GM21360 (cell line): ENCODE results near the gene ARHGAP42.

ENCODE experiments used
- ATAC-seq: cut with Tn5 transposase; IDR thresholded peaks from one replicate; pipeline ENCODE4 v1.9.1; 2021; ENCODE audit warnings: mild to moderate bottlenecking, moderate library complexity; ENCODE audit not compliant: unreplicated experiment

ARHGAP42 gene

GRCh38 chr11:100902454-100903141 is 215.5 kb downstream of the ARHGAP42 start:
- no peak for ATAC-seq

GRCh38 chr11:100903284-100903683 is 216.2 kb downstream of the ARHGAP42 start:
- ATAC-seq, result no peak

GRCh38 chr11:100905684-100906083 is 218.6 kb downstream of the ARHGAP42 start:
- ATAC-seq, result no peak

- peak; percentile 32 for ATAC-seq
These were observed 221.7 kb downstream of the ARHGAP42 start for GRCh38 chr11:100908746-100909145.

- peak; percentile 98 for ATAC-seq
These were observed 223.7 kb downstream of the ARHGAP42 start for GRCh38 chr11:100910808-100911207.

GRCh38 chr11:100914415-100915110 is 227.5 kb downstream of the ARHGAP42 start:
- ATAC-seq, result no peak

GRCh38 chr11:100918551-100919500 is 231.7 kb downstream of the ARHGAP42 start:
- ATAC-seq, result no peak

- ATAC-seq, result no peak
These were observed 233.5 kb downstream of the ARHGAP42 start for GRCh38 chr11:100920593-100920992.

GRCh38 chr11:100922121-100922520 is 235.0 kb downstream of the ARHGAP42 start:
- no peak for ATAC-seq

GRCh38 chr11:100923555-100923954 is 236.5 kb downstream of the ARHGAP42 start:
- ATAC-seq, result no peak

GRCh38 chr11:100925935-100926334 is 238.8 kb downstream of the ARHGAP42 start:
- peak; percentile 85 for ATAC-seq

GRCh38 chr11:100927579-100927978 is 240.5 kb downstream of the ARHGAP42 start:
- no peak for ATAC-seq

GRCh38 chr11:100928426-100928825 is 241.3 kb downstream of the ARHGAP42 start:
- no peak for ATAC-seq

GRCh38 chr11:100929377-100929776 is 242.3 kb downstream of the ARHGAP42 start:
- ATAC-seq, result peak; percentile 72

- no peak for ATAC-seq
These were observed 243.2 kb downstream of the ARHGAP42 start for GRCh38 chr11:100930185-100930778.

- ATAC-seq, result peak; percentile 51
These were observed 245.5 kb downstream of the ARHGAP42 start for GRCh38 chr11:100932474-100933100.

- no peak for ATAC-seq
These were observed 249.7 kb downstream of the ARHGAP42 start for GRCh38 chr11:100936781-100937180.

- ATAC-seq, result no peak
These were observed 252.5 kb downstream of the ARHGAP42 start for GRCh38 chr11:100939571-100939970.

GRCh38 chr11:100940111-100940510 is 253.0 kb downstream of the ARHGAP42 start:
- ATAC-seq, result no peak

- ATAC-seq, result no peak
These were observed 253.9 kb downstream of the ARHGAP42 start for GRCh38 chr11:100941033-100941432.
